GM19328 (cell line): ENCODE measurements around the gene FGD3.
"Not testable (repeated sequence)": the region's sequence is repeated elsewhere in the genome, so short reads cannot be mapped to it uniquely, and the experiment has no call there.

Experiments used
- ATAC-seq: cut with Tn5 transposase; IDR thresholded peaks from one replicate; pipeline ENCODE4 v1.9.1; 2021; ENCODE audit warnings: mild to moderate bottlenecking, moderate library complexity; ENCODE audit not compliant: unreplicated experiment

The FGD3 gene, protein sequence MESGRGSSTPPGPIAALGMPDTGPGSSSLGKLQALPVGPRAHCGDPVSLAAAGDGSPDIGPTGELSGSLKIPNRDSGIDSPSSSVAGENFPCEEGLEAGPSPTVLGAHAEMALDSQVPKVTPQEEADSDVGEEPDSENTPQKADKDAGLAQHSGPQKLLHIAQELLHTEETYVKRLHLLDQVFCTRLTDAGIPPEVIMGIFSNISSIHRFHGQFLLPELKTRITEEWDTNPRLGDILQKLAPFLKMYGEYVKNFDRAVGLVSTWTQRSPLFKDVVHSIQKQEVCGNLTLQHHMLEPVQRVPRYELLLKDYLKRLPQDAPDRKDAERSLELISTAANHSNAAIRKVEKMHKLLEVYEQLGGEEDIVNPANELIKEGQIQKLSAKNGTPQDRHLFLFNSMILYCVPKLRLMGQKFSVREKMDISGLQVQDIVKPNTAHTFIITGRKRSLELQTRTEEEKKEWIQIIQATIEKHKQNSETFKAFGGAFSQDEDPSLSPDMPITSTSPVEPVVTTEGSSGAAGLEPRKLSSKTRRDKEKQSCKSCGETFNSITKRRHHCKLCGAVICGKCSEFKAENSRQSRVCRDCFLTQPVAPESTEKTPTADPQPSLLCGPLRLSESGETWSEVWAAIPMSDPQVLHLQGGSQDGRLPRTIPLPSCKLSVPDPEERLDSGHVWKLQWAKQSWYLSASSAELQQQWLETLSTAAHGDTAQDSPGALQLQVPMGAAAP

GRCh38 chr9:92947268-92948037 is at the start of gene FGD3:
Gene FGD3, plus strand, starts transcription at chr9:92947523. Its CDS starts 28,734 bp downstream, at chr9:92976257.
- ATAC-seq, result no peak

DNA sequence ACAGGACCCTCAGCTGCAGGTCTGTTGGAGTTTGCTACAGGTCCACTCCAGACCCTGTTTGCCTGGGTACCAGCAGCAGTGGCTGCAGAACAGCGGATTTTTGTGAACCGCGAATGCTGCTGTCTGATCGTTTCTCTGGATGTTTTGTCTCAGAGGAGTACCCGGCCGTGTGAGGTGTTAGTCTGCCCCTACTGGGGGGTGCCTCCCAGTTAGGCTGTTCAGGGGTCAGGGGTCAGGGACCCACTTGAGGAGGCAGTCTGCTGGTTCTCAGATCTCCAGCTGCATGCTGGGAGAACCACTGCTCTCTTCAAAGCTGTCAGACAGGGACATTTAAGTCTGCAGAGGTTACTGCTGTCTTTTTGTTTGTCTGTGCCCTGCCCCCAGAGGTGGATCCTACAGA is 42.2 kb upstream of the FGD3 start:
- ATAC-seq, result not testable (repeated sequence)

DNA sequence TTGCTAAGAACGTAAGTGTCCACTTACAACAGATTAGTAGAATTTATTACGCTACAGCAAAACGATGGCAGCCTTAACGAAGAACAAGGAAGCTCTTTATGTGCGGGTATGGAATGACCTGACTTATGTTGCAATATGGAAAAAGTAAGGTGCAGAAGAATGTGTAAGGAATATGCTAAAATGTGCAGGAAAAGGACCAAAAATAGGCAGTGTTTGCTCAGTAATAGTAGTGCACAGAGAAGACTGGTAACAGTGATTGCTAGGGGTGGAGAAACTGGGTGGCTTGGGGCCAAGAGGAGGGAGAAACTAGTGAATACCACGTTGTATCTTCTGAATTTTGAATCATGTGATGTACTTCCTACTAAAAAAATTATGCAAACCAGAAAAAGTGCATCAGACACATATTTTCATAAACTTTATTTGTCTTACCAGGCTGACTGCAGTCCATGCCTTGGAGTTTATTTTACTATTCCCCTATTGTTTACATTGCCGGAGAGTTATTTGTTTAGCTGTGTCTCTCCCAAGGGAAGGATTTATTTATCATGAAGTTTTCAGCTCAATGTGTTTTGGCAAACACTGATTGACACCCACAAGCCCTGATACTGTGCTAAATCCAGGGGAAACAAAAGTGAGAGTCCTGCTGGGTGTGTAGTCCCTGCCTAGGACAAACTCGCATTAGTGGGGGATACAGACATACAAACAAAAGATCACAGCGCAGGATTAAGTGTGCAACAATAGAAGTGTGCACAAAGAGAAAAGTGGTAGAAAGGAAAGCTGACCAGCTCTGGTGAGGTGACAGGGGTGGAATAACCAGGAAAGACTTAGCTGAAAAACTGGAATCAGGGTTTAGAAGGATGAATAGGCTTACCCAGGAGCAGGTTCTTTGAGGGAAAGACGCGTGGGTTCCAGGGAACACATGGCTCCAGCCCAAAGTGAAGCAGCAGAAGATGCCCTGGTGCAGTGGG is 35.5 kb upstream of the FGD3 start:
- ATAC-seq, result no peak

- ATAC-seq, result no peak
Observed at GRCh38 chr9:92917176-92917800, 30.0 kb upstream of the FGD3 start.

GRCh38 chr9:92920437-92920836 is 26.9 kb upstream of the FGD3 start:
- no peak for ATAC-seq

GRCh38 chr9:92931606-92932005 is 15.7 kb upstream of the FGD3 start:
- no peak for ATAC-seq

- ATAC-seq, result no peak
Observed at GRCh38 chr9:92934321-92934720, 13.0 kb upstream of the FGD3 start.

DNA sequence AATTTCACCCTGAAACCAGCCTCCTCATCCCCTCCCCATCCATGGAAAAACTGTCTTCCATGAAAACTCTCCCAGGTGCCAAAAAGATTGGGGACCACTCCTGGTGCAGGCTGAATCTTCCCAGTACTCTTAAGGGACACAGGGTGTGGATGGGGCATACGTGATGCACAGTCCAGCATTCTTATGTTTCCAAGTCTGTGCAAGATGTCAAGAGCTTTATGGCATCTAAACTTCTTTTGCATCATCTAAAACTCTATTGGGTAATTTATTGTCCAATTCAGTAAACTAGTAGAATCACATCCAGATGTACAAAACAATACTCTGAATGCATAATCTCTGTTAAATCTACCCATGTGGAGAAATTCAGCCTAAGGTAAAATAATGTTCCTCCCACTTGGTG is 9.3 kb upstream of the FGD3 start:
- no peak for ATAC-seq

- no peak for ATAC-seq
Observed at GRCh38 chr9:92941861-92942260, 5.5 kb upstream of the FGD3 start.

- no peak for ATAC-seq
Observed at GRCh38 chr9:92942688-92943616, 4.4 kb upstream of the FGD3 start.

GRCh38 chr9:92944921-92945320 is 2.4 kb upstream of the FGD3 start:
- no peak for ATAC-seq

DNA sequence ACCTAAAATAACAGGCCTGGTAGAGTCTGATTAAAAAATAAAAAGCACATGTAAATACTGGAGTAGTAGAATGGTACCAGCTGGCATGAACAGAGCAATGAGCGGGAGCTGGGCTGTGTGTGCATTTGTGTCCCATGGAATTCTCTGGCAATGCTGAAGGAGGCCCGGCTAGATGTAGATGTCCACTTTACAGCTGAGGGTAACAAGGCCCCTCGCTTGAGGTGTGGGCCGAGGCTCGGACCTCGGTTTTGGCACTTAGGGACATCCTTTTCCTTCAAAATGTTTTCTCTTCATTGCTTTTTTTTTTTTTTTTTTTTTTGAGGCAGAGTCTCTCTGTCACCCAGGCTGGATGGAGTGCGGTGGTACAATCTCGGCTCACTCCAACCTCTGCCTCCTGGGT is 1.5 kb upstream of the FGD3 start:
- no peak for ATAC-seq

- ATAC-seq, result no peak
Observed at GRCh38 chr9:92948038-92948534, 763 bp downstream of the FGD3 start.

GRCh38 chr9:92948632-92949031 is 1.3 kb downstream of the FGD3 start:
- no peak for ATAC-seq

GRCh38 chr9:92949266-92949982 is 2.1 kb downstream of the FGD3 start:
- no peak for ATAC-seq

- no peak for ATAC-seq
Observed at GRCh38 chr9:92950359-92950955, 3.1 kb downstream of the FGD3 start.

- no peak for ATAC-seq
Observed at GRCh38 chr9:92952906-92953610, 5.7 kb downstream of the FGD3 start.
